Fibroblast of villous mesenchyme (primary cell): ENCODE data around the gene A3GALT2. TPM values are rescaled to one million over a fixed set of nuclear protein-coding genes. Genes with fewer than 3 reads are reported as not detected.

Experiments
- DNase-seq: peaks from one replicate; pipeline ENCODE4 v3.0.0-alpha.2; 2010; ENCODE audit warnings: low read depth
- H3K4me3 ChIP-seq: 2 replicates; pipeline ENCODE4 v1.5.1; 2011; ENCODE audit warnings: low read depth, mild to moderate bottlenecking, low read length
- total RNA-seq: library from RNA; depleted of rRNA; stranded (reverse); fragments of >200 nt; gene quantifications from 2 replicates; pipeline ENCODE4 v1.2.3, GENCODE V29; 2012
- TF ChIP-seq, protein P1 (sequence below): IDR thresholded peaks from 2 replicates; pipeline ENCODE4 v1.5.1; 2012; ENCODE audit warnings: low read depth, mild to moderate bottlenecking, low read length; ENCODE audit not compliant: insufficient read depth

The A3GALT2 gene
- total RNA-seq, 1 donor, result not detected

GRCh38 chr1:33347650-33347992 is 26.7 kb upstream of the A3GALT2 start:
- TF ChIP-seq, protein P1, sequence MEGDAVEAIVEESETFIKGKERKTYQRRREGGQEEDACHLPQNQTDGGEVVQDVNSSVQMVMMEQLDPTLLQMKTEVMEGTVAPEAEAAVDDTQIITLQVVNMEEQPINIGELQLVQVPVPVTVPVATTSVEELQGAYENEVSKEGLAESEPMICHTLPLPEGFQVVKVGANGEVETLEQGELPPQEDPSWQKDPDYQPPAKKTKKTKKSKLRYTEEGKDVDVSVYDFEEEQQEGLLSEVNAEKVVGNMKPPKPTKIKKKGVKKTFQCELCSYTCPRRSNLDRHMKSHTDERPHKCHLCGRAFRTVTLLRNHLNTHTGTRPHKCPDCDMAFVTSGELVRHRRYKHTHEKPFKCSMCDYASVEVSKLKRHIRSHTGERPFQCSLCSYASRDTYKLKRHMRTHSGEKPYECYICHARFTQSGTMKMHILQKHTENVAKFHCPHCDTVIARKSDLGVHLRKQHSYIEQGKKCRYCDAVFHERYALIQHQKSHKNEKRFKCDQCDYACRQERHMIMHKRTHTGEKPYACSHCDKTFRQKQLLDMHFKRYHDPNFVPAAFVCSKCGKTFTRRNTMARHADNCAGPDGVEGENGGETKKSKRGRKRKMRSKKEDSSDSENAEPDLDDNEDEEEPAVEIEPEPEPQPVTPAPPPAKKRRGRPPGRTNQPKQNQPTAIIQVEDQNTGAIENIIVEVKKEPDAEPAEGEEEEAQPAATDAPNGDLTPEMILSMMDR, result no peak
- H3K4me3 ChIP-seq, result peak overlapping the region; percentile 85
- peak; percentile 70 for DNase-seq

DNA sequence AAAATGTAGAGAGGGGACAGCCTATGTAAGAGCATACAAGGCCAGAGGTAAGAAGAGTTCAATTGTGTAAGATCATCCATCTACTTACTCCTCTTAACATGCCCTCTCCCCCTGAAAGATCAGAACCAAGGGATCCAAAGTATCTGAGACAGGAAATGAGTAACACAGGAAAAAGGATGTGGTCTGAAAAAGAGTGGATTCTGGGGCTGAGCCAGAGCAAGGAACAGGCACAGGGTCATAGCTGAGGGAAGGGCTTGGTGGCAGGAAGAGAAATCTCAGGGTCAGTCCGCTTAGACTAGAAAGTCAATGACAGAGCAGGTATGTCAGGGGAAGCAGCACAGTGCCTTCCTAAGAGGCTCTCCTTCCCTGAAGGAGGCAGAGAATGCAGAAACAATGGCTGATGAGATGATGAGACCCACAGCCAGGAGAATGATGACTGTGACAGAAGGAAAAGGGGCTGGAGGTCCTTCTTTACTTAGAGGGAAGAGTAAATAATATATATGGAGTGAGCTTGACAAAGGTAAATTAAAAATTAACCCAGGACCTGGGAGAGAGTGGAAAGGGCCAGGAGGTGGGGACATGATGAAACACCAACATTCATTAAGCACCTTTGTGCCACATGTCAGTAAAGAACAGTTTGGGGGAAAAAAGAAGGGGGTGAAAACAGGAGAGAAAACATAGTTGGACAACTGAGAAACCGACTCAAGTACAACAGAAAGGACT is 26.2 kb upstream of the A3GALT2 start:
- TF ChIP-seq, protein P1, result no peak
- peak overlapping the region; percentile 85 for H3K4me3 ChIP-seq
- DNase-seq, result peak; percentile 97

- TF ChIP-seq, protein P1, result no peak
- H3K4me3 ChIP-seq, result peak overlapping the region; percentile 85
- no peak for DNase-seq
Observed at GRCh38 chr1:33346533-33346926, 25.6 kb upstream of the A3GALT2 start.

GRCh38 chr1:33344896-33345560 is 24.1 kb upstream of the A3GALT2 start:
- no peak overlapping the region for H3K4me3 ChIP-seq
- TF ChIP-seq, protein P1, result no peak
- DNase-seq, result peak; percentile 44

DNA sequence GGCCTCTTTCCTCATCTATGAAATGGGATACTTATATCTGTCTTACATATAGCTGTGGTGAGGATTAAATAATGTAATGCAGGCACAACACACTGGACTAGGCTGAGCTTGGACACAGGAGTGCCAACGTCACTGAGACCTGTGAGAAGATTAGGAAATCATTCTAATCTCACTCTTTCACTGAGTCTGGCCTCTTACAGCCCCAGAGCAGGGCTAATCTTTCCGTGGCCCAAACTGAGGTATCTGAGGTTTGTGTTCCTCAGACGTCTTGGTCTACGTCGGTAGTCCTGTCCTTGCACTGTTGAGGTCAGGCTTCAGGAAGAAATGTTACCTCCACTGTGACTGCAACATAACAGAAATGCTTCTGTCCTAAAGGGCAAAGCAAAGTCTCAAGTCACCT is 22.6 kb upstream of the A3GALT2 start:
- TF ChIP-seq, protein P1, result no peak
- peak; percentile 91 for DNase-seq
- no peak overlapping the region for H3K4me3 ChIP-seq

DNA sequence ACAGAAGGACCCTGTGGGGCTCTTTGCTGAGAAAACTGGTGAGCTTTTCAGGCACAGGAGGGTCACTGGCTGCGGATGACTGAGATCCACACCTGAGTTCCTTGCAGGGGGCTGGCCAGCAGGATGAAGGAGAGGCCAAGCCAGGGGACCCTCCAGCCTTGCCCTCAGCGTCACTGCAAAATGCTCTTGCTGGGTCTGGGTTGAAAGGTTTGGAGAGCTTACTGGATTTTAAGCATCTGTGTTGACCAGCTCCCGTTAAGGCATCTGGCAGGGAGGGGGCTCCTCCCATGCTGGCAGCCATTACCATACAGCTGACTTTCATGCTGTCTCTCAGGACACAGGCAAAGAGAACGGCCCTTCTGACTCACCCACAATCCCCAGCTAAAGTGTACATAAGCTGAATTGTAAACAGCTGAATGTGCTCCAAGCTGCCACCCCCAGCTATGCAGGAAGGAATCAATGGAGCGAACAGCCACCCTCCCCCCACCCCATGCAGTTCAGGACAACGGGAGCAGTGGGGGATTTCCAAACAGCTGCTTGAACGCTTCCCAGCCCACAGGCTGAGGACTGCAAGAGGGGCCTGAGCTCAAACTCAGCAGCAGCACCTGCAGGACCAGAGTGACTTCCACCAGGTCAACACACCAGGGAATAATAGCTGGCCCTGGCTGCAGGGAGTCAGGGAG is 21.3 kb upstream of the A3GALT2 start:
- DNase-seq, result peak; percentile 99
- TF ChIP-seq, protein P1, result no peak
- H3K4me3 ChIP-seq, result peak overlapping the region; percentile 24
